ENCODE results near the gene HOXA1.
"Not testable (repeated sequence)": the region's sequence is repeated elsewhere in the genome, so short reads cannot be mapped to it uniquely, and the experiment has no call there.

Gene HOXA1

DNA sequence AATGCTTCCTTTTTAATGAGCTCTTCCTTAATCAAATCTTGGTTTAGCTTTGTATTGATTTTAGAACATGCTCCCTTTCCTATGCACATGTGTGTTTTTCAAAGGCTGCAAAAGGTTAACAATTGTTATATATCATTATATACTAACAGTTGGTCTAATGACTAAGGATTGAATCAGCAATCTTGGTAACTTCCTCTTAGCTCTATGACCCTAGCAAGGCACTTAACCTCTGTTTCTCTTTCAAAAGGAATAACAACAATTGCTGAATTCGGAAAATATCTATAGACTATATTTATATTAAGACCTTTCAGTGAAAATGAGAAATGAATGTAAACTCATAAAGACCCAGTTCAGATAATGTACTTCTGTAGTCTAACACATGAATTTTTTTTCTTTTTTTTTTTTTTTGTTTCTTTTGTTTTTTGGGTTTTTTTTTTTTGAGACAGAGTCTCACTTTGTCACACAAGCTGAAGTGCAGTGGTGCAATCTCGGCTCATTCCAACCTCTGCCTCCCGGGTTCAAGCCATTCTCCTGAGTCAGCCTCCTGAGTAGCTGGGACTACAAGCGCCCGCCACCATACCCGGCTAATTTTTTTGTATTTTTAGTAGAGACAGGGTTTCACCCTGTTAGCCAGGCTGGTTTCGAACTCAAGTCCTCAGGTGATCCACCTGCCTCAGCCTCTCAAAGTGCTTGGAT lies 48.8 kb downstream of the HOXA1 start:
- no peak for DNase-seq (ENCODE audit: low read depth in 2 of 2)

DNA sequence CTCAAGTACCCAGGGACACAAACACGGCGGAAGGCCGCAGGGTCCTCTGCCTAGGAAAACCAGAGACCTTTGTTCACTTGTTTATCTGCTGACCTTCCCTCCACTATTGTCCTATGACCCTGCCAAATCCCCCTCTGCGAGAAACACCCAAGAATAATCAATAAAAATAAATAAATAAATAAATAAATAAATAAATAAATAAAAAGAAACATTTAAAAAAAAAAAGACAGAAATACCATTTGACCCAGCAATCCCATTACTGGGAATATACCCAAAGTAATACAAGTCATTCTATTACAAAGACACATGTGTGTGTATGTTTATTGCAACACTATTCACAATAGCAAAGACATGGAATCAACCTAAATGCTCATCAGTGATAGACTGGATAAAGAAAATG lies 49.8 kb downstream of the HOXA1 start:
- not testable (repeated sequence) for DNase-seq (ENCODE audit: low read depth in 2 of 2)

DNA sequence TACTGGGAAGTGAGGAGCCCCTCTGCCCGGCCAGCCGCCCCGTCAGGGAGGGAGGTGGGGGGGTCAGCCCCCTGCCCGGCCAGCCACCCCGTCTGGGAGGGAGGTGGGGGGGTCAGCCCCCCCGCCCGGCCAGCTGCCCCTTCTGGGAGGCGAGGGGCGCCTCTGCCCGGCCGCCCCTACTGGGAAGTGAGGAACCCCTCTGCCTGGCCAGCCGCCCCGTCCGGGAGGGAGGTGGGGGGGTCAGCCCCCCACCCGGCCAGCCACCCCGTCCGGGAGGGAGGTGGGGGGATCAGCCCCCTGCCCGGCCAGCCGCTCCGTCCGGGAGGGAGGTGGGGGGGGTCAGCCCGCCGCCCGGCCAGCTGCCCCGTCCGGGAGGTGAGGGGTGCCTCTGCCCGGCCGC lies 50.7 kb downstream of the HOXA1 start:
- DNase-seq (ENCODE audit: low read depth in 2 of 2), result not testable (repeated sequence)
